SK-N-SH treated with all-trans-retinoic acid at 6 μM for 48 hours (cell line): Measurements from ENCODE around the gene SLC35F6.

ENCODE experiments used
- ARNTL ChIP-seq: fragments of 450-650 bp; formaldehyde crosslinking; IDR thresholded peaks from 2 replicates; pipeline ENCODE4 v1.5.0; 2020; ENCODE audit warnings: low read depth, mild to moderate bottlenecking, moderate library complexity, borderline replicate concordance
- BACH2 ChIP-seq: fragments of 250-450 bp; sonication (Bioruptor Pico); IDR thresholded peaks from 2 replicates; pipeline ENCODE4 v1.9.0; 2021; ENCODE audit warnings: mild to moderate bottlenecking, borderline replicate concordance
- CSDC2 ChIP-seq: fragments of 250-450 bp; sonication (Bioruptor Pico); IDR thresholded peaks from 2 replicates; pipeline ENCODE4 v1.5.0; 2020; ENCODE audit warnings: mild to moderate bottlenecking, moderate library complexity
- ISL1 ChIP-seq: fragments of 250-450 bp; sonication (Bioruptor Pico); IDR thresholded peaks from 2 replicates; pipeline ENCODE4 v2.1.2; 2022; ENCODE audit warnings: mild to moderate bottlenecking, moderate library complexity
- PPARA ChIP-seq: fragments of 250-450 bp; sonication (Bioruptor Pico); IDR thresholded peaks from 2 replicates; pipeline ENCODE4 v1.5.0; 2020; ENCODE audit warnings: mild to moderate bottlenecking, borderline replicate concordance
- RARB ChIP-seq: fragments of 250-450 bp; sonication (Bioruptor Pico); IDR thresholded peaks from 2 replicates; pipeline ENCODE4 v1.8.0; 2021; ENCODE audit warnings: mild to moderate bottlenecking, moderate library complexity
- SNAI2 ChIP-seq: fragments of 250-450 bp; sonication (Bioruptor Pico); IDR thresholded peaks from 2 replicates; pipeline ENCODE4 v1.5.0; 2020; ENCODE audit warnings: mild to moderate bottlenecking, moderate library complexity
- ZC3H10 ChIP-seq: fragments of 250-450 bp; sonication (Bioruptor Pico); IDR thresholded peaks from 2 replicates; pipeline ENCODE4 v1.5.1; 2021; ENCODE audit warnings: mild to moderate bottlenecking, moderate library complexity
- ZFP3 ChIP-seq: fragments of 250-450 bp; sonication (Bioruptor Pico); IDR thresholded peaks from 2 replicates; pipeline ENCODE4 v1.5.0; 2020; ENCODE audit warnings: mild to moderate bottlenecking, moderate library complexity
- ZNF565 ChIP-seq: fragments of 450-650 bp; formaldehyde crosslinking; conservative IDR thresholded peaks from 2 replicates; pipeline ENCODE4 v1.5.0; 2020; ENCODE audit warnings: low read depth, mild to moderate bottlenecking, moderate library complexity
- ZNF70 ChIP-seq: fragments of 450-650 bp; formaldehyde crosslinking; IDR thresholded peaks from 2 replicates; pipeline ENCODE4 v1.5.0; 2020; ENCODE audit warnings: mild to moderate bottlenecking, moderate library complexity
- TF ChIP-seq, protein P1 (sequence below): fragments of 250-450 bp; sonication (Bioruptor Pico); IDR thresholded peaks from 2 replicates; pipeline ENCODE4 v1.8.0; 2020; ENCODE audit warnings: mild to moderate bottlenecking, moderate library complexity, borderline replicate concordance
- TF ChIP-seq, protein P2 (sequence below): fragments of 250-450 bp; sonication (Bioruptor Pico); IDR thresholded peaks from 2 replicates; pipeline ENCODE4 v1.5.1; 2021; ENCODE audit warnings: mild to moderate bottlenecking, moderate library complexity
- TF ChIP-seq, protein P3 (sequence below): fragments of 250-450 bp; sonication (Bioruptor Pico); IDR thresholded peaks from 2 replicates; pipeline ENCODE4 v1.5.0; 2020; ENCODE audit warnings: mild to moderate bottlenecking, moderate library complexity

DNA sequence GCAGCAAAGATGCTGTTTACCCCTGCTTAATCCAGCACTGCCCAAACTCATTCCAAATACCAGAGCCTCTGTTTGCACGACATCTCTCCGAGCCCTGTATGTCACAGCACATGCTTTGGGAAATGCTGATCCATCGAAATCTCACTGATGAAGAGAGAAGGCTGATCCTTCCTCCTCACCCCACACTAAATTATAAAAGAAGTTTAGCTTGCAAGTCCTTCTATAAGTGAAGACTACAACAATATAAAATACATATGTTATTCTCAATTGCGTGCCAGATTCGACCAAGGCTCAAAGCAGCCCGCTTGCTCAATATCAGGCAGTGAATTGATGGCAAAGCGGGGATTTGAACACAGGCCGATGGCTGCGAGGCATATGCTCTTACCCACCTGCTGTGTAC, 30.7 kb upstream of the SLC35F6 start:
- TF ChIP-seq, protein P1, sequence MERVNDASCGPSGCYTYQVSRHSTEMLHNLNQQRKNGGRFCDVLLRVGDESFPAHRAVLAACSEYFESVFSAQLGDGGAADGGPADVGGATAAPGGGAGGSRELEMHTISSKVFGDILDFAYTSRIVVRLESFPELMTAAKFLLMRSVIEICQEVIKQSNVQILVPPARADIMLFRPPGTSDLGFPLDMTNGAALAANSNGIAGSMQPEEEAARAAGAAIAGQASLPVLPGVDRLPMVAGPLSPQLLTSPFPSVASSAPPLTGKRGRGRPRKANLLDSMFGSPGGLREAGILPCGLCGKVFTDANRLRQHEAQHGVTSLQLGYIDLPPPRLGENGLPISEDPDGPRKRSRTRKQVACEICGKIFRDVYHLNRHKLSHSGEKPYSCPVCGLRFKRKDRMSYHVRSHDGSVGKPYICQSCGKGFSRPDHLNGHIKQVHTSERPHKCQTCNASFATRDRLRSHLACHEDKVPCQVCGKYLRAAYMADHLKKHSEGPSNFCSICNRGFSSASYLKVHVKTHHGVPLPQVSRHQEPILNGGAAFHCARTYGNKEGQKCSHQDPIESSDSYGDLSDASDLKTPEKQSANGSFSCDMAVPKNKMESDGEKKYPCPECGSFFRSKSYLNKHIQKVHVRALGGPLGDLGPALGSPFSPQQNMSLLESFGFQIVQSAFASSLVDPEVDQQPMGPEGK (CRISPR knock-in tag), result no peak
- TF ChIP-seq, protein P2, sequence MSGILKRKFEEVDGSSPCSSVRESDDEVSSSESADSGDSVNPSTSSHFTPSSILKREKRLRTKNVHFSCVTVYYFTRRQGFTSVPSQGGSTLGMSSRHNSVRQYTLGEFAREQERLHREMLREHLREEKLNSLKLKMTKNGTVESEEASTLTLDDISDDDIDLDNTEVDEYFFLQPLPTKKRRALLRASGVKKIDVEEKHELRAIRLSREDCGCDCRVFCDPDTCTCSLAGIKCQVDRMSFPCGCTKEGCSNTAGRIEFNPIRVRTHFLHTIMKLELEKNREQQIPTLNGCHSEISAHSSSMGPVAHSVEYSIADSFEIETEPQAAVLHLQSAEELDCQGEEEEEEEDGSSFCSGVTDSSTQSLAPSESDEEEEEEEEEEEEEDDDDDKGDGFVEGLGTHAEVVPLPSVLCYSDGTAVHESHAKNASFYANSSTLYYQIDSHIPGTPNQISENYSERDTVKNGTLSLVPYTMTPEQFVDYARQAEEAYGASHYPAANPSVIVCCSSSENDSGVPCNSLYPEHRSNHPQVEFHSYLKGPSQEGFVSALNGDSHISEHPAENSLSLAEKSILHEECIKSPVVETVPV (CRISPR knock-in tag), result no peak
- TF ChIP-seq, protein P3, sequence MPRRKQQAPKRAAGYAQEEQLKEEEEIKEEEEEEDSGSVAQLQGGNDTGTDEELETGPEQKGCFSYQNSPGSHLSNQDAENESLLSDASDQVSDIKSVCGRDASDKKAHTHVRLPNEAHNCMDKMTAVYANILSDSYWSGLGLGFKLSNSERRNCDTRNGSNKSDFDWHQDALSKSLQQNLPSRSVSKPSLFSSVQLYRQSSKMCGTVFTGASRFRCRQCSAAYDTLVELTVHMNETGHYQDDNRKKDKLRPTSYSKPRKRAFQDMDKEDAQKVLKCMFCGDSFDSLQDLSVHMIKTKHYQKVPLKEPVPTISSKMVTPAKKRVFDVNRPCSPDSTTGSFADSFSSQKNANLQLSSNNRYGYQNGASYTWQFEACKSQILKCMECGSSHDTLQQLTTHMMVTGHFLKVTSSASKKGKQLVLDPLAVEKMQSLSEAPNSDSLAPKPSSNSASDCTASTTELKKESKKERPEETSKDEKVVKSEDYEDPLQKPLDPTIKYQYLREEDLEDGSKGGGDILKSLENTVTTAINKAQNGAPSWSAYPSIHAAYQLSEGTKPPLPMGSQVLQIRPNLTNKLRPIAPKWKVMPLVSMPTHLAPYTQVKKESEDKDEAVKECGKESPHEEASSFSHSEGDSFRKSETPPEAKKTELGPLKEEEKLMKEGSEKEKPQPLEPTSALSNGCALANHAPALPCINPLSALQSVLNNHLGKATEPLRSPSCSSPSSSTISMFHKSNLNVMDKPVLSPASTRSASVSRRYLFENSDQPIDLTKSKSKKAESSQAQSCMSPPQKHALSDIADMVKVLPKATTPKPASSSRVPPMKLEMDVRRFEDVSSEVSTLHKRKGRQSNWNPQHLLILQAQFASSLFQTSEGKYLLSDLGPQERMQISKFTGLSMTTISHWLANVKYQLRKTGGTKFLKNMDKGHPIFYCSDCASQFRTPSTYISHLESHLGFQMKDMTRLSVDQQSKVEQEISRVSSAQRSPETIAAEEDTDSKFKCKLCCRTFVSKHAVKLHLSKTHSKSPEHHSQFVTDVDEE (CRISPR knock-in tag), result no peak
- TF ChIP-seq ZC3H10, result no peak
- TF ChIP-seq ARNTL, result no peak
- no peak for TF ChIP-seq ZNF565
- TF ChIP-seq ISL1 (CRISPR knock-in tag), result no peak
- TF ChIP-seq SNAI2 (CRISPR knock-in tag), result no peak
- no peak for TF ChIP-seq ZFP3 (CRISPR knock-in tag)
- TF ChIP-seq CSDC2 (CRISPR knock-in tag), result no peak
- no peak for TF ChIP-seq RARB
- TF ChIP-seq ZNF70, result no peak
- TF ChIP-seq PPARA (CRISPR knock-in tag), result no peak
- no peak for TF ChIP-seq BACH2 (CRISPR knock-in tag)
